Smooth muscle cell (in vitro differentiated cells): ENCODE measurements around the gene ERBIN. TPM values are rescaled to one million over a fixed set of nuclear protein-coding genes. Genes with fewer than 3 reads are reported as not detected.
A peak's percentile ranks its signal among the peaks of the same experiment; 100 is the strongest.

ENCODE experiments used
- DNase-seq: peaks from one replicate; lab custom pipeline; 2025; ENCODE audit not compliant: unreplicated experiment; lab: John Stamatoyannopoulos, UW
- H2AFZ ChIP-seq: fragments of 200-600 bp; sonication (generic); 2 replicates; pipeline ENCODE4 v1.6.0; 2016; ENCODE audit warnings: antibody characterized with exemption, low read depth, mild to moderate bottlenecking
- H3F3A ChIP-seq: fragments of 200-600 bp; sonication (generic); 2 replicates; pipeline ENCODE4 v1.6.0; 2017; ENCODE audit warnings: antibody characterized with exemption, low read depth
- H3K27ac ChIP-seq: fragments of 200-600 bp; sonication (generic); 2 replicates; pipeline ENCODE4 v1.5.1; 2016; ENCODE audit warnings: low read depth, mild to moderate bottlenecking
- H3K27me3 ChIP-seq: fragments of 200-600 bp; sonication (generic); 2 replicates; pipeline ENCODE4 v1.6.1; 2016; ENCODE audit warnings: low read depth, mild to moderate bottlenecking
- H3K36me3 ChIP-seq: fragments of 200-600 bp; sonication (generic); 2 replicates; pipeline ENCODE4 v1.5.1; 2016; ENCODE audit warnings: low read depth
- H3K4me1 ChIP-seq: fragments of 200-600 bp; sonication (generic); 2 replicates; pipeline ENCODE4 v1.5.1; 2016; ENCODE audit warnings: low read depth
- H3K4me2 ChIP-seq: fragments of 200-600 bp; sonication (generic); 2 replicates; pipeline ENCODE4 v1.6.0; 2016; ENCODE audit warnings: mild to moderate bottlenecking
- H3K4me3 ChIP-seq: fragments of 200-600 bp; sonication (generic); 2 replicates; pipeline ENCODE4 v1.5.1; 2016; ENCODE audit warnings: mild to moderate bottlenecking
- H3K79me2 ChIP-seq: fragments of 200-600 bp; sonication (generic); 2 replicates; pipeline ENCODE4 v1.6.0; 2016; ENCODE audit warnings: low read depth, mild to moderate bottlenecking
- H3K9ac ChIP-seq: fragments of 200-600 bp; sonication (generic); 2 replicates; pipeline ENCODE4 v1.6.0; 2016; ENCODE audit warnings: low read depth
- H3K9me3 ChIP-seq: fragments of 200-600 bp; sonication (generic); replicated peaks from 2 replicates; pipeline ENCODE4 v1.5.1; 2016; ENCODE audit warnings: low read depth
- H4K20me1 ChIP-seq: fragments of 200-600 bp; sonication (generic); 2 replicates; pipeline ENCODE4 v1.6.0; 2016; ENCODE audit warnings: low read depth
- CTCF ChIP-seq: fragments of 200-600 bp; sonication (generic); IDR thresholded peaks from 2 replicates; pipeline ENCODE4 v1.5.1; 2017; ENCODE audit warnings: borderline replicate concordance, mild to moderate bottlenecking, antibody characterized with exemption; ENCODE audit not compliant: insufficient read depth, poor library complexity, severe bottlenecking
- WGBS: methylation state at CpG from one replicate; pipeline ENCODE4 v1.1.7; 2016; ENCODE audit warnings: low lambda C conversion rate; 5-methylcytosine and 5-hydroxymethylcytosine counted together
- polyA plus RNA-seq: library from polyadenylated mRNA; unstranded; fragments of >200 nt; fragmentation: Nextera tagmentation; extraction: Ambion mirVana; gene quantifications from 2 replicates; pipeline ENCODE4 v1.2.1, GENCODE V29; 2016
- total RNA-seq: library from RNA; depleted of rRNA; stranded (reverse); fragments of >200 nt; gene quantifications from 2 replicates; pipeline ENCODE4 v1.2.3, GENCODE V29; 2014

The ERBIN gene
- total and polyA plus RNA-seq, 2 experiments from 2014 or later = 16.8 to 75.8 TPM

GRCh38 chr5:65926893-65927292, 518 bp downstream of the ERBIN start:
- Histone ChIP-seq H3K36me3 (no peaks in the 10 kb centered on the region), H3K9ac (peak overlapping the region; percentile 98), H2AFZ (peak overlapping the region; percentile 49), H3K79me2 (peaks cover 51% of the 10 kb centered on the region), H3K27ac (peak overlapping the region; percentile 99), H3K27me3 (no peaks in the 10 kb centered on the region), H3K4me1 (peaks cover 22% of the 10 kb centered on the region), H3K4me2 (peak overlapping the region; percentile 94), H3K4me3 (peak overlapping the region; percentile 90), H4K20me1 (peaks cover 45% of the 10 kb centered on the region), H3F3A (peaks cover 23% of the 10 kb centered on the region), H3K9me3 (no peaks in the 10 kb centered on the region)
- WGBS = under 1% methylated on average over 16 of the region's 16 CpGs
- TF ChIP-seq CTCF = no peak
- DNase-seq = no peak

- Histone ChIP-seq H3K79me2 (peaks cover 59% of the 10 kb centered on the region), H3F3A (peaks cover 23% of the 10 kb centered on the region), H4K20me1 (peaks cover 53% of the 10 kb centered on the region), H3K27me3 (no peaks in the 10 kb centered on the region), H3K4me3 (peak overlapping the region; percentile 90), H3K4me1 (peaks cover 18% of the 10 kb centered on the region), H2AFZ (peak overlapping the region; percentile 49), H3K27ac (peak overlapping the region; percentile 99), H3K36me3 (no peaks in the 10 kb centered on the region), H3K4me2 (peak overlapping the region; percentile 94), H3K9me3 (no peaks in the 10 kb centered on the region), H3K9ac (peak overlapping the region; percentile 98)
- TF ChIP-seq CTCF = no peak
- no peak for DNase-seq
- WGBS = 1% methylated on average over 13 of the region's 13 CpGs
These were observed 1.3 kb downstream of the ERBIN start for GRCh38 chr5:65927503-65928321.

- Histone ChIP-seq H2AFZ (peak overlapping the region; percentile 31), H3K27me3 (no peaks in the 10 kb centered on the region), H3K4me2 (peak overlapping the region; percentile 94), H4K20me1 (peaks cover 59% of the 10 kb centered on the region), H3F3A (peaks cover 23% of the 10 kb centered on the region), H3K4me3 (peak overlapping the region; percentile 90), H3K27ac (peak overlapping the region; percentile 99), H3K4me1 (peaks cover 17% of the 10 kb centered on the region), H3K9me3 (no peaks in the 10 kb centered on the region), H3K9ac (peak overlapping the region; percentile 98), H3K36me3 (no peaks in the 10 kb centered on the region), H3K79me2 (peaks cover 65% of the 10 kb centered on the region)
- TF ChIP-seq CTCF = no peak
- WGBS = 27% methylated on average over 5 of the region's 5 CpGs
- DNase-seq = no peak
These were observed 2.0 kb downstream of the ERBIN start for GRCh38 chr5:65928322-65928752.
